Chondrocyte (in vitro differentiated cells): ENCODE data around the gene AGPAT1. TPM values are rescaled to one million over a fixed set of nuclear protein-coding genes. Genes with fewer than 3 reads are reported as not detected.
"Not testable (repeated sequence)": the region's sequence is repeated elsewhere in the genome, so short reads cannot be mapped to it uniquely, and the experiment has no call there.

Experiments used
- DNase-seq: peaks from one replicate; pipeline ENCODE4 v3.0.0; 2021; ENCODE audit warnings: mixed read lengths, low spot score
- H3K27ac Mint-ChIP-seq: one replicate; pipeline ENCODE4 v1.8.0; 2021; ENCODE audit warnings: mild to moderate bottlenecking, moderate library complexity, mixed read lengths; ENCODE audit not compliant: unreplicated experiment
- H3K27me3 Mint-ChIP-seq: 2 replicates; pipeline ENCODE4 v1.8.0; 2021; ENCODE audit warnings: low read depth, mixed read lengths
- H3K36me3 Mint-ChIP-seq: 2 replicates; pipeline ENCODE4 v1.8.0; 2021; ENCODE audit warnings: low read depth, mixed read lengths
- H3K4me1 Mint-ChIP-seq: 2 replicates; pipeline ENCODE4 v1.8.0; 2021; ENCODE audit warnings: low read depth, mild to moderate bottlenecking, mixed read lengths
- H3K4me3 Mint-ChIP-seq: one replicate; pipeline ENCODE4 v1.8.0; 2021; ENCODE audit warnings: mild to moderate bottlenecking, moderate library complexity, mixed read lengths; ENCODE audit not compliant: unreplicated experiment
- H3K9me3 Mint-ChIP-seq: 2 replicates; pipeline ENCODE4 v1.8.0; 2021; ENCODE audit warnings: low read depth, mixed read lengths
- CTCF ChIP-seq: fragments of 200-600 bp; sonication (generic); IDR thresholded peaks from 2 replicates; pipeline ENCODE4 v1.5.0; 2021; ENCODE audit warnings: antibody characterized with exemption, mild to moderate bottlenecking, moderate library complexity
- total RNA-seq: library from RNA; stranded (reverse); gene quantifications from 3 replicates; pipeline ENCODE4 v1.2.1, GENCODE V29; 2021

Gene AGPAT1
- total RNA-seq, 1 donor from 2014 or later = 67.0 TPM

GRCh38 chr6:32190054-32190851, 14.4 kb upstream of the AGPAT1 start, which contains the start of gene PBX2:
Gene PBX2 (minus strand): TSS chr6:32190202. CDS start chr6:32189915, 287 bp downstream.
- peak within 1 kb of the TSS; percentile 92 for H3K4me3 Mint-ChIP-seq
- peaks cover 10% of the 10 kb centered on the region for H3K36me3 Mint-ChIP-seq
- TF ChIP-seq CTCF = no peak
- peaks cover 72% of the 10 kb centered on the region for H3K4me1 Mint-ChIP-seq
- peak within 1 kb of the TSS; percentile 93 for H3K27ac Mint-ChIP-seq
- H3K9me3 Mint-ChIP-seq = no peaks in the 10 kb centered on the region
- no peak for DNase-seq
- no peaks in the 10 kb centered on the region for H3K27me3 Mint-ChIP-seq

GRCh38 chr6:32189742-32190053, 13.8 kb upstream of the AGPAT1 start:
- DNase-seq = no peak
- H3K36me3 Mint-ChIP-seq = peaks cover 10% of the 10 kb centered on the region
- no peaks in the 10 kb centered on the region for H3K9me3 Mint-ChIP-seq
- H3K4me3 Mint-ChIP-seq = peak overlapping the region; percentile 92
- peak overlapping the region; percentile 93 for H3K27ac Mint-ChIP-seq
- no peaks in the 10 kb centered on the region for H3K27me3 Mint-ChIP-seq
- no peak for TF ChIP-seq CTCF
- peaks cover 66% of the 10 kb centered on the region for H3K4me1 Mint-ChIP-seq

- DNase-seq = no peak
- Mint-ChIP-seq H3K4me1 (peaks cover 64% of the 10 kb centered on the region), H3K9me3 (no peaks in the 10 kb centered on the region), H3K36me3 (peaks cover 10% of the 10 kb centered on the region), H3K4me3 (peak overlapping the region; percentile 92), H3K27ac (peak overlapping the region; percentile 93), H3K27me3 (no peaks in the 10 kb centered on the region)
- no peak for TF ChIP-seq CTCF
Measured at GRCh38 chr6:32189069-32189741, 13.3 kb upstream of the AGPAT1 start.

- peaks cover 10% of the 10 kb centered on the region for H3K36me3 Mint-ChIP-seq
- no peak for DNase-seq
- TF ChIP-seq CTCF = no peak
- H3K27ac Mint-ChIP-seq = peak overlapping the region; percentile 93
- no peaks in the 10 kb centered on the region for H3K9me3 Mint-ChIP-seq
- H3K4me3 Mint-ChIP-seq = peak overlapping the region; percentile 92
- H3K4me1 Mint-ChIP-seq = peaks cover 64% of the 10 kb centered on the region
- H3K27me3 Mint-ChIP-seq = no peaks in the 10 kb centered on the region
Measured at GRCh38 chr6:32188381-32189068, 12.6 kb upstream of the AGPAT1 start.

- H3K36me3 Mint-ChIP-seq, H3K27me3 Mint-ChIP-seq, H3K9me3 Mint-ChIP-seq: not testable (repeated sequence)
- DNase-seq = peak; percentile 53
- peaks cover 62% of the 10 kb centered on the region for H3K4me1 Mint-ChIP-seq
- H3K4me3 Mint-ChIP-seq = peak overlapping the region; percentile 92
- peak overlapping the region; percentile 41 for H3K27ac Mint-ChIP-seq
Measured at GRCh38 chr6:32187725-32188380, 12.0 kb upstream of the AGPAT1 start.
